Psoas muscle (tissue), 8 donors: Measurements from ENCODE around the gene LRCH3. TPM values are rescaled to one million over a fixed set of nuclear protein-coding genes. Genes with fewer than 3 reads are reported as not detected.

Experiments
- ATAC-seq, 4 donors: fragments of 200-7000 bp; cut with Tn5 transposase; one replicate each; pipeline ENCODE4 v1.9.1; 2020; ENCODE audit warnings: moderate library complexity in 3 of 4, mild to moderate bottlenecking in 2 of 4
- DNase-seq, 2 donors: peaks; one replicate each; pipeline ENCODE4 v3.0.0-alpha.2; 2020
- H3K27ac ChIP-seq: fragments of 200-600 bp; one replicate; pipeline ENCODE4 v1.8.0; 2022
- H3K27me3 ChIP-seq, 3 donors: fragments of 200-600 bp in 1 of 3; one replicate each; pipeline versions ENCODE4 v1.6.1 to v1.8.0; 2013 to 2022; ENCODE audit warnings: low read length in 2 of 3, mild to moderate bottlenecking in 2 of 3, moderate library complexity in 1 of 3; ENCODE audit not compliant: insufficient read depth in 3 of 3
- H3K36me3 ChIP-seq, 2 donors: fragments of 200-600 bp in 1 of 2; one replicate each; pipeline versions ENCODE4 v1.6.1 to v1.8.0; 2013 to 2022; ENCODE audit warnings: low read depth in 1 of 2, mild to moderate bottlenecking in 1 of 2, moderate library complexity in 1 of 2; ENCODE audit not compliant: insufficient read depth in 1 of 2
- H3K4me1 ChIP-seq: fragments of 200-600 bp; one replicate; pipeline ENCODE4 v1.8.0; 2022
- H3K4me3 ChIP-seq: fragments of 200-600 bp; one replicate; pipeline ENCODE4 v1.8.0; 2022; ENCODE audit warnings: mild to moderate bottlenecking
- H3K9me3 ChIP-seq: fragments of 200-600 bp; one replicate; pipeline ENCODE4 v1.8.0; 2022
- CTCF ChIP-seq: fragments of 200-600 bp; IDR thresholded peaks from one replicate; pipeline ENCODE4 v1.8.0; 2022; ENCODE audit warnings: antibody characterized with exemption
- WGBS, 3 donors: extraction: QIAGEN DNeasy Blood & Tissue Kit; methylation state at CpG; one replicate each; pipeline versions ENCODE4 v1.1.6 to v1.1.7; 2013; 5-methylcytosine and 5-hydroxymethylcytosine counted together
- intact Hi-C, 2 donors: fragments of 100-400 bp; cut with DNase I; formaldehyde crosslinking; loops; one replicate each; pipeline versions ENCODE4 v1.11.0 to v1.14.2; 2022
- polyA plus RNA-seq, 3 donors: library from polyadenylated mRNA; stranded (reverse); fragments of 200-250 nt; gene quantifications; one replicate each; pipeline ENCODE4 v1.2.3, GENCODE V29; 2013
- total RNA-seq, 4 donors: library from RNA; stranded (reverse); fragmentation: NEBNext Ultra II Directional in 2 of 4; extraction: Animal tissue kit (Norgen Biotek cat#: 25700) in 2 of 4; gene quantifications; one replicate each; pipeline versions ENCODE4 v1.2.1 to v1.2.4, GENCODE V29; 2021 to 2023
- donor health status: healthy with polysubstance abuse.
- donor health status: DM: no; HTN: no; CAD: no; lungs with moderate emphysema.
- donor health status: Bipolar disorder and iron deficiency.
- donor health status: healthy.
- donor health status: DM: yes; HTN: yes; CAD: no.
- donor health status: DM: no; HTN: no; CAD: no.
- donor health status: DM: no; HTN: no; CAD: no.
- donor health status: DM: yes; HTN: yes; CAD: no.

The LRCH3 gene
- total and polyA plus RNA-seq, 7 donors = 7.0 to 29.5 (median 16.9) TPM

GRCh38 chr3:197841789-197842188 lies 50.7 kb downstream of the LRCH3 start:
- no peak for TF ChIP-seq CTCF
- H3K36me3 ChIP-seq = peaks cover 2 to 98% of the 10 kb centered on the region in 2 donors
- H3K4me1 ChIP-seq = peaks cover 11% of the 10 kb centered on the region
- WGBS, 3 donors = 37 to 59% (median 40%) methylated on average over 5 of the region's 5 CpGs
- ATAC-seq (peak in 2 of 4 donors; percentile 62 to 68), DNase-seq (no peak)
- no peaks in the 10 kb centered on the region for H3K27me3 ChIP-seq
- H3K9me3 ChIP-seq = no peaks in the 10 kb centered on the region
- no peak overlapping the region for H3K27ac ChIP-seq
- no peak overlapping the region for H3K4me3 ChIP-seq
- intact Hi-C loops = no loop called here

- intact Hi-C loops = no loop called here
- Histone ChIP-seq H3K27ac (no peak overlapping the region), H3K4me3 (no peak overlapping the region), H3K9me3 (no peaks in the 10 kb centered on the region), H3K4me1 (peaks cover 9% of the 10 kb centered on the region), H3K36me3 (peaks cover 2 to 96% of the 10 kb centered on the region in 2 donors), H3K27me3 (no peaks in the 10 kb centered on the region)
- TF ChIP-seq CTCF = no peak
- no peak for ATAC-seq
- no peak for DNase-seq
- WGBS, 3 donors = 60 to 72% (median 66%) methylated on average over 3 of the region's 3 CpGs
Observed at GRCh38 chr3:197846491-197846890, 55.4 kb downstream of the LRCH3 start.

GRCh38 chr3:197847866-197848401 lies 56.9 kb downstream of the LRCH3 start:
- H3K4me1 ChIP-seq = no peaks in the 10 kb centered on the region
- H3K4me3 ChIP-seq = peak overlapping the region; percentile 43
- ATAC-seq (no peak), DNase-seq (no peak)
- TF ChIP-seq CTCF = no peak
- intact Hi-C loops = no loop called here
- 54 to 61% (median 60%) methylated on average over 8 of the region's 8 CpGs for WGBS, 3 donors
- H3K27ac ChIP-seq = no peak overlapping the region
- H3K27me3 ChIP-seq = no peaks in the 10 kb centered on the region
- H3K9me3 ChIP-seq = no peaks in the 10 kb centered on the region
- H3K36me3 ChIP-seq = peaks cover 5 to 96% of the 10 kb centered on the region in 2 donors

GRCh38 chr3:197854596-197855343 lies 63.7 kb downstream of the LRCH3 start:
- no peaks in the 10 kb centered on the region for H3K27me3 ChIP-seq
- DNase-seq (no peak), ATAC-seq (peak in 1 of 4 donors; percentile 37)
- no peak overlapping the region for H3K4me3 ChIP-seq
- peaks cover 10 to 80% of the 10 kb centered on the region in 2 donors for H3K36me3 ChIP-seq
- no peaks in the 10 kb centered on the region for H3K4me1 ChIP-seq
- WGBS, 3 donors = 77 to 85% (median 80%) methylated on average over 8 of the region's 8 CpGs
- no peaks in the 10 kb centered on the region for H3K9me3 ChIP-seq
- intact Hi-C loops = no loop called here
- H3K27ac ChIP-seq = no peak overlapping the region
- no peak for TF ChIP-seq CTCF
